ENCODE results near the gene KLF3.

DNA sequence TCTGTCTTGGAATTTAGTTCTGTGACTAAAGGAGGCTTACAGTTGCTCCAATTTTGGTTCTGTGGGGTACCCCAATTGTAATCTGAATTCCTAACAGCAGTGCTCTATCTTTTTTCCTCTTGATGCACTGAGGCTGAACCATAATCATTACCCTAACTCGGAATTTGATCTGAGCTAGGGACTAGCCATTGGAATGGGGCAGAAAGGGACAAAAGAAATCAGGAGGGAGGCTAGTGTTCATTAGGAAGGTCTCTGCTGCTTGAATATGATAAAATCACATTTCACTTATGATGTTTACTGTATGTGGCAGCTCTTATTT, 2.7 kb downstream of the KLF3 start:
- TF ChIP-seq, protein P1, sequence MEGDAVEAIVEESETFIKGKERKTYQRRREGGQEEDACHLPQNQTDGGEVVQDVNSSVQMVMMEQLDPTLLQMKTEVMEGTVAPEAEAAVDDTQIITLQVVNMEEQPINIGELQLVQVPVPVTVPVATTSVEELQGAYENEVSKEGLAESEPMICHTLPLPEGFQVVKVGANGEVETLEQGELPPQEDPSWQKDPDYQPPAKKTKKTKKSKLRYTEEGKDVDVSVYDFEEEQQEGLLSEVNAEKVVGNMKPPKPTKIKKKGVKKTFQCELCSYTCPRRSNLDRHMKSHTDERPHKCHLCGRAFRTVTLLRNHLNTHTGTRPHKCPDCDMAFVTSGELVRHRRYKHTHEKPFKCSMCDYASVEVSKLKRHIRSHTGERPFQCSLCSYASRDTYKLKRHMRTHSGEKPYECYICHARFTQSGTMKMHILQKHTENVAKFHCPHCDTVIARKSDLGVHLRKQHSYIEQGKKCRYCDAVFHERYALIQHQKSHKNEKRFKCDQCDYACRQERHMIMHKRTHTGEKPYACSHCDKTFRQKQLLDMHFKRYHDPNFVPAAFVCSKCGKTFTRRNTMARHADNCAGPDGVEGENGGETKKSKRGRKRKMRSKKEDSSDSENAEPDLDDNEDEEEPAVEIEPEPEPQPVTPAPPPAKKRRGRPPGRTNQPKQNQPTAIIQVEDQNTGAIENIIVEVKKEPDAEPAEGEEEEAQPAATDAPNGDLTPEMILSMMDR (IDR thresholded peaks at IDR 0.05): no peak
- TF ChIP-seq POLR2A (IDR thresholded peaks at IDR 0.05): no peak
- no peak for TF ChIP-seq POLR2AphosphoS5 (IDR thresholded peaks at IDR 0.05)
- no peak for TF ChIP-seq EP300 (IDR thresholded peaks at IDR 0.05)

All from stomach (tissue), 4 donors.